ENCODE measurements around the gene CCR9.

GRCh38 chr3:45950131-45950530 is 63.8 kb downstream of the CCR9 start:
- no peak for TF ChIP-seq NFIC (IDR thresholded peaks at IDR 0.05)
- TF ChIP-seq EP300 (IDR thresholded peaks at IDR 0.05; ENCODE audit: borderline replicate concordance) = no peak
- TF ChIP-seq TEAD4 (IDR thresholded peaks at IDR 0.05) = no peak
- no peak for TF ChIP-seq CREB1 (IDR thresholded peaks at IDR 0.05; ENCODE audit: low read depth)
- TF ChIP-seq REST (IDR thresholded peaks at IDR 0.05; ENCODE audit: low read depth) = no peak
- TF ChIP-seq RAD21 (IDR thresholded peaks at IDR 0.05; ENCODE audit: low read depth) = no peak
- TF ChIP-seq, protein P1, sequence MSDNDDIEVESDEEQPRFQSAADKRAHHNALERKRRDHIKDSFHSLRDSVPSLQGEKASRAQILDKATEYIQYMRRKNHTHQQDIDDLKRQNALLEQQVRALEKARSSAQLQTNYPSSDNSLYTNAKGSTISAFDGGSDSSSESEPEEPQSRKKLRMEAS (IDR thresholded peaks at IDR 0.05) = no peak
- TF ChIP-seq, protein P2, sequence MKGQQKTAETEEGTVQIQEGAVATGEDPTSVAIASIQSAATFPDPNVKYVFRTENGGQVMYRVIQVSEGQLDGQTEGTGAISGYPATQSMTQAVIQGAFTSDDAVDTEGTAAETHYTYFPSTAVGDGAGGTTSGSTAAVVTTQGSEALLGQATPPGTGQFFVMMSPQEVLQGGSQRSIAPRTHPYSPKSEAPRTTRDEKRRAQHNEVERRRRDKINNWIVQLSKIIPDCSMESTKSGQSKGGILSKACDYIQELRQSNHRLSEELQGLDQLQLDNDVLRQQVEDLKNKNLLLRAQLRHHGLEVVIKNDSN (IDR thresholded peaks at IDR 0.05) = no peak
- no peak for TF ChIP-seq FOXM1 (IDR thresholded peaks at IDR 0.05; ENCODE audit: borderline replicate concordance, low read depth)
- TF ChIP-seq TAF1 (IDR thresholded peaks at IDR 0.05; ENCODE audit: low read depth) = no peak
- no peak for TF ChIP-seq ZBTB7A (IDR thresholded peaks at IDR 0.05; ENCODE audit: low read depth)
- TF ChIP-seq EGR1 (IDR thresholded peaks at IDR 0.05) = no peak
- TF ChIP-seq YY1 (IDR thresholded peaks at IDR 0.05; ENCODE audit: low read depth) = no peak
- no peak for TF ChIP-seq TCF12 (IDR thresholded peaks at IDR 0.05; ENCODE audit: low read depth)
